HCT116 (cell line): ENCODE results near the gene RIPK3. TPM values are rescaled to one million over a fixed set of nuclear protein-coding genes. Genes with fewer than 3 reads are reported as not detected.

ENCODE experiments used
- ATAC-seq: fragments of 200-7000 bp; cut with Tn5 transposase; 2 replicates; pipeline ENCODE4 v1.9.1; 2020; ENCODE audit warnings: mild to moderate bottlenecking, moderate library complexity
- BruUV-seq: library from RNA; stranded (reverse); fragments of 400-500 nt; replicated peaks from 2 replicates; lab custom pipeline; 2021; lab: Mats Ljungman, UMichigan
- CTCF ChIA-PET: fragments of 300-600 bp; sonication (Branson Sonifier 250); formaldehyde crosslinking; loops from one replicate; lab custom pipeline; 2021; ENCODE audit warnings: antibody characterized with exemption; lab: Charles Lee
- POLR2A ChIA-PET: fragments of 300-600, 350-600 bp; sonication (Branson Sonifier 250); formaldehyde crosslinking; loops from one replicate; lab custom pipeline; 2021; ENCODE audit warnings: antibody characterized with exemption; lab: Charles Lee
- RAD21 ChIA-PET, 2 experiments: fragments of 300-600 bp; sonication (Branson Sonifier 250); formaldehyde crosslinking; loops; one replicate each; lab custom pipeline; 2023; ENCODE audit warnings: low total read pairs in 2 of 2; ENCODE audit not compliant: uncharacterized antibody in 2 of 2, unreplicated experiment in 2 of 2, low non-redundant PET in 1 of 2; lab: Charles Lee
- DNase-seq: peaks from one replicate; pipeline ENCODE4 v3.0.0-alpha.2; 2010; ENCODE audit warnings: low read depth, low spot score
- H2AFZ ChIP-seq: fragments of 200-600 bp; shearing (Covaris generic), sonication (generic); 2 replicates; pipeline ENCODE4 v1.6.1; 2017; ENCODE audit warnings: low read depth, mixed run types, mixed read lengths, antibody characterized with exemption, low read length; ENCODE audit not compliant: poor library complexity, severe bottlenecking
- H3K27ac ChIP-seq: 2 replicates; pipeline ENCODE4 v1.5.1; 2012; ENCODE audit warnings: low read depth, low read length
- H3K27me3 ChIP-seq: fragments of 200-600 bp; sonication (generic); 2 replicates; pipeline ENCODE4 v1.6.1; 2016; ENCODE audit warnings: mixed run types, low read length, mixed read lengths; ENCODE audit not compliant: insufficient read depth
- H3K36me3 ChIP-seq, 2 experiments: fragments of 200-500 bp in 1 of 2; fragments of 200-600 bp in 1 of 2; sonication (Bioruptor generic) in 1 of 2; sonication (generic) in 1 of 2; 2 replicates each; pipeline versions ENCODE4 v1.5.1 to v1.6.1; 2014 to 2016; ENCODE audit warnings: low read length in 2 of 2, inconsistent platforms in 1 of 2, mixed read lengths in 1 of 2, mixed run types in 1 of 2; ENCODE audit not compliant: insufficient read depth in 2 of 2, control insufficient read depth in 1 of 2
- H3K4me1 ChIP-seq, 2 experiments: fragments of 200-600 bp in 1 of 2; sonication (generic) in 1 of 2; 2 replicates each; pipeline versions ENCODE4 v1.5.1 to v1.6.1; 2012 to 2017; ENCODE audit warnings: low read length in 2 of 2, inconsistent platforms in 1 of 2, mild to moderate bottlenecking in 1 of 2, mixed read lengths in 1 of 2, mixed run types in 1 of 2, moderate library complexity in 1 of 2; ENCODE audit not compliant: insufficient read depth in 2 of 2, control insufficient read depth in 1 of 2
- H3K4me2 ChIP-seq: fragments of 200-600 bp; sonication (generic); 2 replicates; pipeline ENCODE4 v1.6.1; 2017; ENCODE audit warnings: mixed run types, low read length, mixed read lengths
- H3K4me3 ChIP-seq, 2 experiments: fragments of 200-600 bp in 1 of 2; sonication (generic) in 1 of 2; replicated peaks in 1 of 2; 2 replicates each; pipeline ENCODE4 v1.5.1; 2011 to 2016; ENCODE audit warnings: low read length in 2 of 2, control low read depth in 1 of 2, low read depth in 1 of 2, mild to moderate bottlenecking in 1 of 2, mixed read lengths in 1 of 2, mixed run types in 1 of 2
- H3K79me2 ChIP-seq: fragments of 200-600 bp; sonication (generic); 2 replicates; pipeline ENCODE4 v1.6.1; 2017; ENCODE audit warnings: mild to moderate bottlenecking, mixed run types, low read length, moderate library complexity, mixed read lengths; ENCODE audit not compliant: insufficient read depth
- H3K9ac ChIP-seq: fragments of 200-600 bp; sonication (generic); 2 replicates; pipeline ENCODE4 v1.6.1; 2016; ENCODE audit warnings: low read length, mixed read lengths
- H3K9me2 ChIP-seq: fragments of 200-600 bp; sonication (generic), shearing (Covaris generic); 2 replicates; pipeline ENCODE4 v1.6.1; 2017; ENCODE audit warnings: mixed run types, mild to moderate bottlenecking, moderate library complexity; ENCODE audit not compliant: insufficient read depth
- H3K9me3 ChIP-seq, 2 experiments: fragments of 200-500 bp in 1 of 2; fragments of 200-600 bp in 1 of 2; sonication (Bioruptor generic) in 1 of 2; sonication (generic) in 1 of 2; 2 replicates each; pipeline ENCODE4 v1.6.1; 2014 to 2017; ENCODE audit warnings: low read length in 2 of 2, mixed read lengths in 2 of 2, inconsistent platforms in 1 of 2, low read depth in 1 of 2, mild to moderate bottlenecking in 1 of 2, mixed run types in 1 of 2, moderate library complexity in 1 of 2; ENCODE audit not compliant: control insufficient read depth in 1 of 2, insufficient read depth in 1 of 2
- H4K20me1 ChIP-seq: fragments of 200-600 bp; sonication (generic), shearing (Covaris generic); 2 replicates; pipeline ENCODE4 v1.6.1; 2017; ENCODE audit warnings: mixed run types, mild to moderate bottlenecking, moderate library complexity; ENCODE audit not compliant: insufficient read depth
- CEBPB ChIP-seq: IDR thresholded peaks from 2 replicates; pipeline ENCODE4 v1.6.1; 2012; ENCODE audit warnings: low read depth
- EGR1 ChIP-seq: IDR thresholded peaks from 2 replicates; pipeline ENCODE4 v1.6.1; 2012; ENCODE audit warnings: low read depth
- ELF1 ChIP-seq: IDR thresholded peaks from 2 replicates; pipeline ENCODE4 v1.6.1; 2012; ENCODE audit warnings: low read depth, borderline replicate concordance
- FOSL1 ChIP-seq: IDR thresholded peaks from 2 replicates; pipeline ENCODE4 v1.6.1; 2012; ENCODE audit warnings: low read depth
- POLR2A ChIP-seq: IDR thresholded peaks from 2 replicates; pipeline ENCODE4 v1.7.0; 2011; ENCODE audit warnings: borderline replicate concordance; ENCODE audit not compliant: insufficient read depth, insufficient read length; ENCODE audit errors: extremely low read depth
- POLR2AphosphoS5 ChIP-seq: IDR thresholded peaks from 2 replicates; pipeline ENCODE4 v1.6.1; 2011; ENCODE audit warnings: mild to moderate bottlenecking, low read depth, low read length, moderate library complexity
- RAD21 ChIP-seq: IDR thresholded peaks from 2 replicates; pipeline ENCODE4 v1.6.1; 2012; ENCODE audit warnings: low read depth, mild to moderate bottlenecking
- SIN3A ChIP-seq: IDR thresholded peaks from 2 replicates; pipeline ENCODE4 v1.6.1; 2012; ENCODE audit warnings: low read depth
- SP1 ChIP-seq: IDR thresholded peaks from 2 replicates; pipeline ENCODE4 v1.6.1; 2012; ENCODE audit warnings: low read depth
- SRF ChIP-seq: IDR thresholded peaks from 2 replicates; pipeline ENCODE4 v1.6.1; 2012; ENCODE audit warnings: low read depth
- TCF7L2 ChIP-seq: IDR thresholded peaks from 2 replicates; pipeline ENCODE4 v1.7.0; 2011; ENCODE audit warnings: borderline replicate concordance, inconsistent platforms; ENCODE audit not compliant: insufficient read depth, insufficient read length; ENCODE audit errors: extremely low read depth
- YY1 ChIP-seq: IDR thresholded peaks from 2 replicates; pipeline ENCODE4 v1.6.1; 2011; ENCODE audit warnings: low read length, low read depth, moderate library complexity, mild to moderate bottlenecking; ENCODE audit not compliant: insufficient replicate concordance; ENCODE audit errors: extremely low read depth
- ZBTB33 ChIP-seq: IDR thresholded peaks from 2 replicates; pipeline ENCODE4 v1.6.1; 2011; ENCODE audit warnings: mild to moderate bottlenecking, low read length, moderate library complexity; ENCODE audit not compliant: insufficient replicate concordance; ENCODE audit errors: extremely low read depth
- ZFX ChIP-seq: fragments of 450-650 bp; IDR thresholded peaks from 2 replicates; pipeline ENCODE4 v1.6.1; 2017
- intact Hi-C: fragments of 100-400 bp; cut with micrococcal nuclease; formaldehyde crosslinking; loops from 2 replicates; pipeline ENCODE4 v1.10.0; 2022
- total RNA-seq: library from RNA; stranded (reverse); gene quantifications from one replicate; pipeline ENCODE4 v1.2.1, GENCODE V29; 2021; ENCODE audit not compliant: unreplicated experiment
- TF ChIP-seq, protein P1 (sequence below), 3 experiments: fragments of 200-600 bp in 1 of 3; sonication (generic) in 1 of 3; IDR thresholded peaks in 2 of 3; conservative IDR thresholded peaks in 1 of 3; 2 replicates each; pipeline ENCODE4 v1.5.1; 2012 to 2017; ENCODE audit warnings: low read depth in 2 of 3, low read length in 2 of 3, antibody characterized with exemption in 1 of 3, borderline replicate concordance in 1 of 3, control low read depth in 1 of 3, mild to moderate bottlenecking in 1 of 3, mixed read lengths in 1 of 3, mixed run types in 1 of 3, moderate library complexity in 1 of 3; ENCODE audit not compliant: insufficient read depth in 1 of 3
- TF ChIP-seq, protein P2 (sequence below): IDR thresholded peaks from 2 replicates; pipeline ENCODE4 v1.6.1; 2012; ENCODE audit warnings: low read depth

Gene RIPK3
- total RNA-seq, 1 experiment from 2014 or later: not detected

- H2AFZ ChIP-seq: no peak overlapping the region
- H3K79me2 ChIP-seq: no peaks in the 10 kb centered on the region
- ATAC-seq (no peak), DNase-seq (no peak)
- H3K27ac ChIP-seq: no peak overlapping the region
- H3K9me3 ChIP-seq: no peaks in the 10 kb centered on the region
- peaks cover 17 to 21% of the 10 kb centered on the region in 2 experiments for H3K4me1 ChIP-seq
- H3K4me3 ChIP-seq: no peak overlapping the region
- BruUV-seq: no TSS peak
- POLR2A ChIA-PET: no interaction called here
- H3K36me3 ChIP-seq: no peaks in the 10 kb centered on the region
- no peak overlapping the region for H3K4me2 ChIP-seq
- TF ChIP-seq RAD21: no peak
- no peak for TF ChIP-seq FOSL1
- TF ChIP-seq POLR2A: no peak
- no peak for TF ChIP-seq CEBPB
- TF ChIP-seq, protein P1, sequence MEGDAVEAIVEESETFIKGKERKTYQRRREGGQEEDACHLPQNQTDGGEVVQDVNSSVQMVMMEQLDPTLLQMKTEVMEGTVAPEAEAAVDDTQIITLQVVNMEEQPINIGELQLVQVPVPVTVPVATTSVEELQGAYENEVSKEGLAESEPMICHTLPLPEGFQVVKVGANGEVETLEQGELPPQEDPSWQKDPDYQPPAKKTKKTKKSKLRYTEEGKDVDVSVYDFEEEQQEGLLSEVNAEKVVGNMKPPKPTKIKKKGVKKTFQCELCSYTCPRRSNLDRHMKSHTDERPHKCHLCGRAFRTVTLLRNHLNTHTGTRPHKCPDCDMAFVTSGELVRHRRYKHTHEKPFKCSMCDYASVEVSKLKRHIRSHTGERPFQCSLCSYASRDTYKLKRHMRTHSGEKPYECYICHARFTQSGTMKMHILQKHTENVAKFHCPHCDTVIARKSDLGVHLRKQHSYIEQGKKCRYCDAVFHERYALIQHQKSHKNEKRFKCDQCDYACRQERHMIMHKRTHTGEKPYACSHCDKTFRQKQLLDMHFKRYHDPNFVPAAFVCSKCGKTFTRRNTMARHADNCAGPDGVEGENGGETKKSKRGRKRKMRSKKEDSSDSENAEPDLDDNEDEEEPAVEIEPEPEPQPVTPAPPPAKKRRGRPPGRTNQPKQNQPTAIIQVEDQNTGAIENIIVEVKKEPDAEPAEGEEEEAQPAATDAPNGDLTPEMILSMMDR (IDR thresholded peaks at IDR 0.05 in 2 of 3, conservative IDR thresholded peaks at IDR 0.05 in 1 of 3; ENCODE audit: borderline replicate concordance in 1 of 3, insufficient read depth in 1 of 3, low read depth in 2 of 3, low read length in 2 of 3): no peak
- TF ChIP-seq TCF7L2: no peak
- TF ChIP-seq ZBTB33: no peak
- no peak for TF ChIP-seq EGR1
- no peak for TF ChIP-seq SIN3A
- TF ChIP-seq SRF: no peak
- TF ChIP-seq ZFX: no peak
- TF ChIP-seq, protein P2, sequence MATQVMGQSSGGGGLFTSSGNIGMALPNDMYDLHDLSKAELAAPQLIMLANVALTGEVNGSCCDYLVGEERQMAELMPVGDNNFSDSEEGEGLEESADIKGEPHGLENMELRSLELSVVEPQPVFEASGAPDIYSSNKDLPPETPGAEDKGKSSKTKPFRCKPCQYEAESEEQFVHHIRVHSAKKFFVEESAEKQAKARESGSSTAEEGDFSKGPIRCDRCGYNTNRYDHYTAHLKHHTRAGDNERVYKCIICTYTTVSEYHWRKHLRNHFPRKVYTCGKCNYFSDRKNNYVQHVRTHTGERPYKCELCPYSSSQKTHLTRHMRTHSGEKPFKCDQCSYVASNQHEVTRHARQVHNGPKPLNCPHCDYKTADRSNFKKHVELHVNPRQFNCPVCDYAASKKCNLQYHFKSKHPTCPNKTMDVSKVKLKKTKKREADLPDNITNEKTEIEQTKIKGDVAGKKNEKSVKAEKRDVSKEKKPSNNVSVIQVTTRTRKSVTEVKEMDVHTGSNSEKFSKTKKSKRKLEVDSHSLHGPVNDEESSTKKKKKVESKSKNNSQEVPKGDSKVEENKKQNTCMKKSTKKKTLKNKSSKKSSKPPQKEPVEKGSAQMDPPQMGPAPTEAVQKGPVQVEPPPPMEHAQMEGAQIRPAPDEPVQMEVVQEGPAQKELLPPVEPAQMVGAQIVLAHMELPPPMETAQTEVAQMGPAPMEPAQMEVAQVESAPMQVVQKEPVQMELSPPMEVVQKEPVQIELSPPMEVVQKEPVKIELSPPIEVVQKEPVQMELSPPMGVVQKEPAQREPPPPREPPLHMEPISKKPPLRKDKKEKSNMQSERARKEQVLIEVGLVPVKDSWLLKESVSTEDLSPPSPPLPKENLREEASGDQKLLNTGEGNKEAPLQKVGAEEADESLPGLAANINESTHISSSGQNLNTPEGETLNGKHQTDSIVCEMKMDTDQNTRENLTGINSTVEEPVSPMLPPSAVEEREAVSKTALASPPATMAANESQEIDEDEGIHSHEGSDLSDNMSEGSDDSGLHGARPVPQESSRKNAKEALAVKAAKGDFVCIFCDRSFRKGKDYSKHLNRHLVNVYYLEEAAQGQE: no peak
- no peak for TF ChIP-seq ELF1
- no peak for TF ChIP-seq POLR2AphosphoS5
- no peak for TF ChIP-seq SP1
- TF ChIP-seq YY1: no peak
- TF ChIP-seq, all 23 proteins: peak for 0
- ChIA-PET CTCF (interaction anchor here (1.1 kb wide), 1 partner anchor 43 kb away, joined by 3 read pairs; no protein-coding TSS in a partner anchor), RAD21 (no interaction called here)
- Histone ChIP-seq H3K9ac (no peak overlapping the region), H3K27me3 (no peaks in the 10 kb centered on the region), H3K9me2 (no peaks in the 10 kb centered on the region), H4K20me1 (no peaks in the 10 kb centered on the region)
- intact Hi-C loops: no loop called here
Observed at GRCh38 chr14:24388474-24389179, 48.8 kb upstream of the RIPK3 start.
